WTC11 (cell line): Measurements from ENCODE around the gene TNS3.

ENCODE experiments used
- CTCF ChIP-seq: fragments of 200-600 bp; IDR thresholded peaks from 2 replicates; pipeline ENCODE4 v1.8.0; 2022; ENCODE audit warnings: antibody characterized with exemption
- ESRRA ChIP-seq: sonication (generic); formaldehyde crosslinking; IDR thresholded peaks from 2 replicates; pipeline ENCODE4 v1.8.1; 2022; ENCODE audit warnings: mild to moderate bottlenecking, missing genetic modification reagents, borderline replicate concordance
- ZBTB21 ChIP-seq: sonication (generic); formaldehyde crosslinking; IDR thresholded peaks from 2 replicates; pipeline ENCODE4 v1.8.1; 2023; ENCODE audit warnings: mild to moderate bottlenecking, missing genetic modification reagents, borderline replicate concordance
- ZNF232 ChIP-seq: sonication (generic); formaldehyde crosslinking; IDR thresholded peaks from 2 replicates; pipeline ENCODE4 v1.8.0; 2022; ENCODE audit warnings: mild to moderate bottlenecking, missing genetic modification reagents
- TF ChIP-seq, protein P1 (sequence below): sonication (generic); formaldehyde crosslinking; IDR thresholded peaks from 2 replicates; pipeline ENCODE4 v1.8.1; 2022; ENCODE audit warnings: mild to moderate bottlenecking, moderate library complexity, missing genetic modification reagents
- TF ChIP-seq, protein P2 (sequence below): sonication (generic); formaldehyde crosslinking; IDR thresholded peaks from 2 replicates; pipeline ENCODE4 v1.8.1; 2023; ENCODE audit warnings: mild to moderate bottlenecking, moderate library complexity, missing genetic modification reagents

GRCh38 chr7:47546733-47547494 lies 35.0 kb downstream of the TNS3 start:
- no peak for TF ChIP-seq ESRRA (CRISPR knock-in tag)
- no peak for TF ChIP-seq ZNF232 (CRISPR knock-in tag)
- TF ChIP-seq ZBTB21 (CRISPR knock-in tag), result no peak
- TF ChIP-seq, protein P1, sequence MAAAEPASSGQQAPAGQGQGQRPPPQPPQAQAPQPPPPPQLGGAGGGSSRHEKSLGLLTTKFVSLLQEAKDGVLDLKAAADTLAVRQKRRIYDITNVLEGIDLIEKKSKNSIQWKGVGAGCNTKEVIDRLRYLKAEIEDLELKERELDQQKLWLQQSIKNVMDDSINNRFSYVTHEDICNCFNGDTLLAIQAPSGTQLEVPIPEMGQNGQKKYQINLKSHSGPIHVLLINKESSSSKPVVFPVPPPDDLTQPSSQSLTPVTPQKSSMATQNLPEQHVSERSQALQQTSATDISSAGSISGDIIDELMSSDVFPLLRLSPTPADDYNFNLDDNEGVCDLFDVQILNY (CRISPR knock-in tag), result no peak
- no peak for TF ChIP-seq CTCF
- TF ChIP-seq, protein P2, sequence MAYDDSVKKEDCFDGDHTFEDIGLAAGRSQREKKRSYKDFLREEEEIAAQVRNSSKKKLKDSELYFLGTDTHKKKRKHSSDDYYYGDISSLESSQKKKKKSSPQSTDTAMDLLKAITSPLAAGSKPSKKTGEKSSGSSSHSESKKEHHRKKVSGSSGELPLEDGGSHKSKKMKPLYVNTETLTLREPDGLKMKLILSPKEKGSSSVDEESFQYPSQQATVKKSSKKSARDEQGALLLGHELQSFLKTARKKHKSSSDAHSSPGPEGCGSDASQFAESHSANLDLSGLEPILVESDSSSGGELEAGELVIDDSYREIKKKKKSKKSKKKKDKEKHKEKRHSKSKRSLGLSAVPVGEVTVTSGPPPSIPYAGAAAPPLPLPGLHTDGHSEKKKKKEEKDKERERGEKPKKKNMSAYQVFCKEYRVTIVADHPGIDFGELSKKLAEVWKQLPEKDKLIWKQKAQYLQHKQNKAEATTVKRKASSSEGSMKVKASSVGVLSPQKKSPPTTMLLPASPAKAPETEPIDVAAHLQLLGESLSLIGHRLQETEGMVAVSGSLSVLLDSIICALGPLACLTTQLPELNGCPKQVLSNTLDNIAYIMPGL (CRISPR knock-in tag), result no peak
